Stimulated activated CD8-positive, alpha-beta memory T cell treated with anti-CD3 and anti-CD28 coated beads, Interleukin-15, amount 100 ng/mL, for 1 hour (primary cell): ENCODE measurements around the gene SNX24.
"Not testable (repeated sequence)": the region's sequence is repeated elsewhere in the genome, so short reads cannot be mapped to it uniquely, and the experiment has no call there.

Experiments used
- DNase-seq: peaks from one replicate; pipeline ENCODE4 v3.0.0-alpha.2; 2020; ENCODE audit warnings: low read depth

The SNX24 gene

GRCh38 chr5:122845229-122846050 lies at the start of gene SNX24:
Gene SNX24, plus strand, starts transcription at chr5:122845613. Its CDS starts 21 bp downstream, at chr5:122845634.
- peak; percentile 20 for DNase-seq

DNA sequence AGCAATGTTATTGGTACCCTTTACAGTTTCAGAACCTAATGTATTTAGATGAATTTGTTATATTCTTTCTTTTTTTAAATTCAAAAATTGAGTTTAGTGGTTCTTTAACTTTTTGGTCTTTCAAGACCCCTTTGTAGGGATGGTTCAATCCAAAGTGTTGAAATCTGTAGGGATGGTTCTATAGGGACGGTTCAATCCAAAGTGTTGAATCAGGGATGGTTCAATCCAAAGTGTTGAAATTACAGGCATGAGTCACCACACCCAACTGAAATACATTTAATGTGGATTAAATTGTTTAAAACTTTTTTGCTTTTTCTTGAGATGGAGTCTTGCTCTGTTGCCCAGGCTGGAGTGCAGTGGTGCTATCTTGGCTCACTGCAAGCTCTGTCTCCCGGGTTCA lies 39.9 kb upstream of the SNX24 start:
- no peak for DNase-seq

DNA sequence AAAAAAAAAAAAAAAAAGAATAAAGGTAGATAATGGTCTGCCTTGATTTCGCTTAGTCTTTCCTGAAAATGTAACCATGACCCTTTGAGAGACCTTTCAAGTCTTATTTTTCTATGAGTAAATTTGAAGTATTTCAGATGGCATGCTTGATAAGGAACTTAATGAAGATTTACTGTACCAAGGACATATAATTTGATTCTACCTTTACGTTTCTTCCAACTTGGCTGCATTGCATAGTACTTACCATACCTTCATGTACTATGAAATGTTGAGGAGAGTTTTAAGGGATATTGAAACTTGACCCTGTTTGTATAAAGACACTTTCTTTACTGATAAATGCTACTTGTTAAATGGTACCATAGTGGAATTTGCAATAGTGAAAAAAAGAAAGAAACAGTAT lies 35.0 kb upstream of the SNX24 start:
- DNase-seq = no peak

GRCh38 chr5:122815218-122815767 lies 30.1 kb upstream of the SNX24 start:
- no peak for DNase-seq

- DNase-seq = no peak
Observed at GRCh38 chr5:122816756-122817155, 28.7 kb upstream of the SNX24 start.

GRCh38 chr5:122831984-122832383 lies 13.4 kb upstream of the SNX24 start:
- no peak for DNase-seq

DNA sequence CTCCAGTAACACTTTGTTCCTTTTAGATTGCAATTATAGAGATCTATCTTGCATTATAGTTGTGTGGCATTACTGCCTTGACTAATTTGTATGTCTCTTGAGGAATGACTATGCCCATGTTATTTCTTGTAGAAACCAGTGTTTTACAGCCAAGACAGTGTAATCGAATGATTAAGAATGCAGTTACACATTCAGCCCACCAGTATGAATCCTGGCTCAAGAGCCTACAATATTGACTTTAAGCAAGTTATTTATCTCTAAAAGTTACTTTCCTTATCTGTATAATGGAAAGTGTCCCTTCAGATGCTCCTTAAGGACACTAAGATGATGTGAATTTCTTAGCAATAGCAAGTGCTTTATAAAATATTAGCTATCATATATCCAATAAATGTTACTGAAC lies 9.7 kb upstream of the SNX24 start:
- DNase-seq = no peak

DNA sequence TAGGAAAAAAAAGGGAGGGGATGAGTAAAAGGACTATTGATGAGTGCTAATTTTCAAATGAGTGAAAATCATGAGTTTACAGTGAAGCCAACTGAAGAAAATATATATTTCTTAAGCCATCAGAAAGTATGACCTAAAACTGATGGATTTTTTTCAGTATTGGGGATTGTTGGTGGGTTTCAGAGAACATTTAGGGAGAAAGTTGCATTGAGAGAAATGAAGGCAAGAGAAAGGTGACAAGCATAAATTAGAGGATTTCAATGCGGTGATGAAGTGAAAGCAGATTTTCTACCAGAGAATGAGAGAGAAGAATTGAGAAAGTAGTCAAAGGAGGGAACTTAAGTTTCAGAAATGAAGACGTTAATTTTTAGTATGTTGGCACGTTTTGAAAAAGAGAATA lies 8.5 kb upstream of the SNX24 start:
- no peak for DNase-seq

DNA sequence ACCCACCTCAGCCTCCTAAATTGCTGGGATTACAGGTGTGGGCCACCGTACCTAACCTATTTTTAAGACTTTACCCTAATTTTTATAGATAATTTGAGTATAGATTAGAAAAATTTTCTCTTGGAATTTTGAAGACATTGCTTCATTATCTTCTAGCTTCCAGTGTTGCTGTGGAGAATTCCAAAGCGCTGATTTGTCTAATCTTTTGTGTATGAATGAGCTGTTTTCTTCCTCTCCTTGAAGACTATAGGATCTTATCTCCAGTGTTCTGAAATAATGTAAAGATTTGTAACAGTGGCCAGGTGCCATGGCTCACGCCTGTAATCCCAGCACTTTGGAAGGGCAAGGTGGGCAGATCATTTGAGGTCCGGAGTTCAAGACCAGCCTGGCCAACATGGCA lies 5.7 kb upstream of the SNX24 start:
- DNase-seq = no peak

DNA sequence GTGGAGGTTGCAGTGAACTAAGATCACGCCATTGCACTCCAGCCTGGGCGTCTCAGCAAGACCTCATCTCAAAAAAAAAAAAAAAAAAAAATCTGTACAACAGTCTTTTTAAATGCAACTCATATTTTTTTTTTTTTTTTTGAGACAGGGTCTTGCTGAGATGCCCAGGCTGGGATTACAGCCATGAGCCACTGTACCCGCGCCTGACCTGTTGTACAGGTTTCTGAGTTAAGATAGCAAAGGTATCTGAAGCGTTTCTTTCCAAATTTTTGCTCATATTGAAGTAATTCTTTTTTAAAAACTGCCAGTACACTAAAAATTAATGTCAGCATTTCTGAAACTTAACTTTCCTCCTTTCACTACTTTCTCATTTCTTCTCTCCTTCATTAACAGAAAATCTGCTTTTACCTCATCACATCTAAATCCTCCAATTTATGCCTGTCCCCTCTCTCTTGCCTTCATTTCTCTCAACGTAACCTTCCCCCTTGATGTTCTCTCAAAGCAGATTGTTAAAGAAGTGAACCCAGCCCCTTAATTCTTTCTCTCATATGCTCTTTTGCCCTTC lies 3.3 kb upstream of the SNX24 start:
- DNase-seq = no peak

DNA sequence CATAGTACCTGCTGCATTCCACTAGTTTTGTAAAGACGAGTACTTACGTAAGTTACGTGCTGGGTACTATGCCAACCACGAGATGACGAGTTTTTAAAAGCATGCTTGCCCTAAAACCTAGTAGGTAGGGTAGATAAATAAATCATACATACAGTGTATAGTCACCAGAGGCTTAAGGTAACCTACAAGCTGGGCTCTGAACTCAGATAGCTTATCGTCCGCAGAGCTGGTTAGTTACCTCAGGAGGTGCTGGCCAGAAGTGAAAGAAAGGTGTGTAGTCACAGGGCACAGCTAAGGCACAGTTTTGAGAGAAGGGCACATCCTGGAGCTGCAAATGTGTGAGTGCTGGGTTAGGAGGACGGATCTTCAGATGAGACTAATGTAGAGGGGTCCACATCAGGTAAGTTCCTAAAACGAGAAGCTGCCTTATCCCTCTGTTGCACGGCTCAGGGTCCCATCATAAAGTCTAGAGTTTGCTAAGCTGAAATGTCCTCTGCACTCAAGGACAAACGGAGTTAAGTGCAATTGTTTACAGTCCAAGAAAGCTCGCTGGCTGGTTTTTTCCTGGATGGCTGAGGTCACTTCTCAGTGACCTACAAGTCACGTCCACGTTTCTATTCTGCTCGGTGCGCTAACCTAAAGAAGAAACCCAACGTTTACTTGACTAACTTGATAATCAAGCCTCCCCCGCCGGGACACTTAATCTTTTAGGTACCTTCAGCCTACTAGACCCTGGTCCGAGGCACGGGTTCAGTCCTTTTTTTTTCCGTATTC lies 1.1 kb upstream of the SNX24 start:
- DNase-seq = no peak

DNA sequence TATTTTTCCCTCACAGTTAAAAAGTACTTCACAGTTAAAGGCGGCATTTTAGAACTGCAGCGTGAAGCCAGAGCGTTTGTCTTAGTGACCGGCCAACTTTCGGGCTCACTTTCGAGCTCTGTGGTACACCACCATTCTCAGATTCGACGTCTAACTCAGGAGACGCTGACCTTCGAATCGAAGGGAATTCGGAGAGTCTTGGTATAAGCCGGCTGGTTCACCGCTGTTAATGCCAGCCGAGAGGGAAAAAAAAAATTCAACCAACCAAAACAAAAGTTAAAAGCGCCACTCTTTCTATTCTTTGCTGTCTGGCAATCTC lies 544 bp upstream of the SNX24 start:
- no peak for DNase-seq

- DNase-seq = no peak
Observed at GRCh38 chr5:122846051-122846550, 688 bp downstream of the SNX24 start.

DNA sequence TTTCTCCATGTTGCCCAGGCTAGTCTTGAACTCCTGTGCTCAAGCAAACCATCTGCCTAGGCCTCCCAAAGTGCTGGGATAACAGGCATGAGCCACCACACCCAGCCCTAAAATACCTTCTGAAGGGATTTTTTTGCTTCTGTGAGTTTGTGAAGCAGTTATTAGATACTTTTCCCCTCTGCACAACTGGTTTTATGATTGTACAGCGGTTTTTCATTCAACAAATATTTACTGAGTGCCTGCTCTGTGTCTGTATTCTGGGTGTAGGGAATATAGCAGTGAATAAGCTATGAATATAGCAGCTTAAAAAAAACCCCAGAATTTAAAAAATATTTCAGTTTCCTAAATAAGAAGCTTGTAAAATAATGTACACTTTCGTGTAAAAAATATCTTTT lies 2.3 kb downstream of the SNX24 start:
- no peak for DNase-seq

DNA sequence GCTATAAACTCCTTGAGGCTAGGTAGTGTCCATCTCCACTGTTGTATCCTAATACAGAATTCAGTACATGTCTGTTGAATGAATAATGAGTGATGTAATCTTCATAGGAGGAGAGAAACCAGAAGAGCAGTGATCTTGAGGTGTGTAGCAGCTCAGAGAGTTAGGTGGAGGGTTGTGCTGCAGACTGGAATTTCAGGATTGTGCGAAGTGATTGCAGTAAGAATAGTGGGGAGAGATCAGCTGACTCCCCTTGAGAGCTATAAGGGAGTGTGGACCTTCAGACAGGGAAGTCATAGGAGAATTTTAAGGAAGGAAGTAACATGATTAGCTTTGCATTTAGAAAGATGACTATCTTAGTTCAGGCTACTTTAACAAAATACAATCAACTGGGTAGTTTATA lies 4.4 kb downstream of the SNX24 start:
- no peak for DNase-seq

DNA sequence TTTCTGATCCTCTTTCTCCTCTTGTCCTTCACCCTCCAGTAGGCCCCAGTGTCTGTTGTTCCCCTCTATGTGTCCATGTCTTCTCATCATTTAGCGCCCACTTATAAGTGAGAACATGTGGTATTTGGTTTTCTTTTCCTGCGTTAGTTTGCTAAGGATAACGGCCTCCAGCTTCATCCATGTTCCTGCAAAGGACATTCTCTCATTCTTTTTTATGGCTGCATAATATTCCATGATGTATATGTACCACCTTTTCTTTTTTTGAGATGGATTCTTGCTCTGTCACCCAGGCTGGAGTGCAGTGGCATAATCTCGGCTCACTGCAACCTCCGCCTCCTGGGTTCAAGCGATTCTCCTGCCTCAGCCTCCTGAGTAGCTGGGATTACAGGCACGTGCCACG lies 12.1 kb downstream of the SNX24 start:
- DNase-seq = not testable (repeated sequence)

DNA sequence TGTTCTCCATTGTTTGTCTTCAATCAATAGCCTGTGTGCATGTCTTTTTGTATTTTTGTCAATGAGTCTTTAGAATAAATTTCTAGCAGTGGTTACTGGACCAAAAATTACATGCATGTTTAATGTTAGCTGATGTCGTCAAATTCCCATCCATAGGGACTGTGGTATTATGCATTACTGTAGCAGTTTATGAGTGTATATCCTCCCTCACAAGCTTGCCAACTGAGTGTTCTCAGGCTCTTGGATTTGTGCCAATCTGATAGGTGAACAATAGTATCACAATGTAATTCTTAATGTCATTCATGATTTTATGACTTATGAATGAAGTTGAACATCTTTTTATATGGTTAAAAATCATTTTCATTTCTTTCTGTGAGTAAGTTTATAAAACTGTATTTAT lies 13.0 kb downstream of the SNX24 start:
- DNase-seq = no peak

DNA sequence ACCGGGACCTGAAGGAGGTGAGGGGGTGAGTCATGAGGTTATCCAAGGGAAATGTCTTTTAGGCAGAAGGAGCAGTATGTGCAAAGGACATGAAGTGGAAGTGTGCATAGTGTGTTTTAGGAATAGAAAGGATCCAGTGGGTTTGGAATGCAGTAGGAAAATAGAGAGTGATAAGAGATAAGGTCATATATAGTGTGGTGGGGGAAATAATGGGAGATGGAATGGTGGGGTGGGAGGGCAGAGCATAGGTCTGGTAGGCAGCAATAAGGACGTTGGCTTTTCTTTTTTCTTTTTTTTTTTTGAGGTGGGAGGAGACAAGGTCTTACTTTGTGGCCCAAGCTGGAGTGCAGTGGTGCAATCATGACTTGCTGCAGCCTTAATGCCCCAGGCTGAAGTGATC lies 17.8 kb downstream of the SNX24 start:
- no peak for DNase-seq

GRCh38 chr5:122863721-122864120 lies 18.3 kb downstream of the SNX24 start:
- no peak for DNase-seq

DNA sequence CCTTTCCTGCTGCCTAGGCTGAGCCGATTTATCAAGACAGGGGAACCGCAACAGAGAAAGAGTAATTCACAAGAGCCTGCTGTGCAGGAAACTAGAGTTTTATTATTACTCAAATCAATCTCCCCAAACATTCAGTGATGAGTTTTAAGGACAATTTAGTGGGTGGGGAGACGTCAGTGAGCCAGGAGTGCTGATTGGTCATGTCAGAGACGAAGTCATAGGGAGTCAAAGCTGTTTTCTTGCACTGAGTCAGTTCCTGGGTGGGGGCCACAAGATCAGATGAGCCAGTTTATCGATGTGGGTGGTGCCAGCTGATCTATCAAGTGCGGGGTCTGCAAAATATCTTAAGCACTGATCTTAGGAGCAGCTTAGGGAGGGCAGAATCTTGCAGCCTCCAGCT lies 19.0 kb downstream of the SNX24 start:
- DNase-seq = no peak

DNA sequence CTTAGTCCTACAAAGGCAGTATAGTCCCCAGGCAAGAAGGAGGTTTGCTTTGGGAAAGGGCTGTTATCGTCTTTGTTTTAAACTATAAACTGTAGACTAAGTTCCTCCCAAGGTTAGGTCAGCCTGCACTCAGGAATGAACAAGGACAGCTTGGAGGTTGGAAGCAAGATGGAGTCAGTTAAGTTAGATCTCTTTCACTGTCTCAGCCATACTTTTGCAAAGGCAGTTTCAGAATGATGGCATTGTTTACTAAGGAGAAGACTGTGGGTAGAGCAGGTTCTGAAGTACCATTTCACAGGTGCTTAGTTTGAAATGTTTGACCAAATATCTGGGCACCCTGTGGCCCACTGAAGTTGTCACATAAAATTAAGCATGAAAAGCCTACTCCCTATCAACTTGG lies 19.4 kb downstream of the SNX24 start:
- no peak for DNase-seq

- DNase-seq = no peak
Observed at GRCh38 chr5:122870219-122870856, 24.9 kb downstream of the SNX24 start.
